ENCODE data around the gene CAMK4.

DNA sequence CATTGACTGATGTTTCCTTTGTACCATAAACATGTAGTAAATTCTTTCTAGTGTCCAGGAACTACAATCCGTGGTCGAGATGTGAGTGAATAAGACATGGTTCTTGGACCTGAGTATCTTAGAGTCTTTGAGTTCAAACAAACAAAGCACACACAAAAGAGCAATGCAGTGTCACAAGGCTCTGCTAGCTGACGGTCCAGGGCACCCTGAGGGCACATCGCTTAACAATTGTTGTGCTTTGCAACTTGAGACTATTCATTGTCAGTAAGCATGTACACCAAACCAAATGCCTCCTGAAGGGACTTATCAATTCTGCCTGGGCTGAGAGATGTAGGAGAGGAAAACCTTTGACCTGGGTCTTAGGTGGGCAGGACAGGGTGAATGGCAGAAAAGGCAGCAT lies 84.8 kb downstream of the CAMK4 start:
- TF ChIP-seq, protein P1, sequence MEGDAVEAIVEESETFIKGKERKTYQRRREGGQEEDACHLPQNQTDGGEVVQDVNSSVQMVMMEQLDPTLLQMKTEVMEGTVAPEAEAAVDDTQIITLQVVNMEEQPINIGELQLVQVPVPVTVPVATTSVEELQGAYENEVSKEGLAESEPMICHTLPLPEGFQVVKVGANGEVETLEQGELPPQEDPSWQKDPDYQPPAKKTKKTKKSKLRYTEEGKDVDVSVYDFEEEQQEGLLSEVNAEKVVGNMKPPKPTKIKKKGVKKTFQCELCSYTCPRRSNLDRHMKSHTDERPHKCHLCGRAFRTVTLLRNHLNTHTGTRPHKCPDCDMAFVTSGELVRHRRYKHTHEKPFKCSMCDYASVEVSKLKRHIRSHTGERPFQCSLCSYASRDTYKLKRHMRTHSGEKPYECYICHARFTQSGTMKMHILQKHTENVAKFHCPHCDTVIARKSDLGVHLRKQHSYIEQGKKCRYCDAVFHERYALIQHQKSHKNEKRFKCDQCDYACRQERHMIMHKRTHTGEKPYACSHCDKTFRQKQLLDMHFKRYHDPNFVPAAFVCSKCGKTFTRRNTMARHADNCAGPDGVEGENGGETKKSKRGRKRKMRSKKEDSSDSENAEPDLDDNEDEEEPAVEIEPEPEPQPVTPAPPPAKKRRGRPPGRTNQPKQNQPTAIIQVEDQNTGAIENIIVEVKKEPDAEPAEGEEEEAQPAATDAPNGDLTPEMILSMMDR (IDR thresholded peaks at IDR 0.05), result no peak
- TF ChIP-seq SMAD3 (CRISPR knock-in tag; IDR thresholded peaks at IDR 0.05; ENCODE audit: borderline replicate concordance), result no peak
- TF ChIP-seq, protein P2, sequence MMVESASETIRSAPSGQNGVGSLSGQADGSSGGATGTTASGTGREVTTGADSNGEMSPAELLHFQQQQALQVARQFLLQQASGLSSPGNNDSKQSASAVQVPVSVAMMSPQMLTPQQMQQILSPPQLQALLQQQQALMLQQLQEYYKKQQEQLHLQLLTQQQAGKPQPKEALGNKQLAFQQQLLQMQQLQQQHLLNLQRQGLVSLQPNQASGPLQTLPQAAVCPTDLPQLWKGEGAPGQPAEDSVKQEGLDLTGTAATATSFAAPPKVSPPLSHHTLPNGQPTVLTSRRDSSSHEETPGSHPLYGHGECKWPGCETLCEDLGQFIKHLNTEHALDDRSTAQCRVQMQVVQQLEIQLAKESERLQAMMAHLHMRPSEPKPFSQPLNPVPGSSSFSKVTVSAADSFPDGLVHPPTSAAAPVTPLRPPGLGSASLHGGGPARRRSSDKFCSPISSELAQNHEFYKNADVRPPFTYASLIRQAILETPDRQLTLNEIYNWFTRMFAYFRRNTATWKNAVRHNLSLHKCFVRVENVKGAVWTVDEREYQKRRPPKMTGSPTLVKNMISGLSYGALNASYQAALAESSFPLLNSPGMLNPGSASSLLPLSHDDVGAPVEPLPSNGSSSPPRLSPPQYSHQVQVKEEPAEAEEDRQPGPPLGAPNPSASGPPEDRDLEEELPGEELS (CRISPR knock-in tag; IDR thresholded peaks at IDR 0.05), result no peak
- TF ChIP-seq, protein P3, sequence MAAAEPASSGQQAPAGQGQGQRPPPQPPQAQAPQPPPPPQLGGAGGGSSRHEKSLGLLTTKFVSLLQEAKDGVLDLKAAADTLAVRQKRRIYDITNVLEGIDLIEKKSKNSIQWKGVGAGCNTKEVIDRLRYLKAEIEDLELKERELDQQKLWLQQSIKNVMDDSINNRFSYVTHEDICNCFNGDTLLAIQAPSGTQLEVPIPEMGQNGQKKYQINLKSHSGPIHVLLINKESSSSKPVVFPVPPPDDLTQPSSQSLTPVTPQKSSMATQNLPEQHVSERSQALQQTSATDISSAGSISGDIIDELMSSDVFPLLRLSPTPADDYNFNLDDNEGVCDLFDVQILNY (CRISPR knock-in tag; IDR thresholded peaks at IDR 0.05), result no peak
- no peak for TF ChIP-seq ZBTB21 (CRISPR knock-in tag; IDR thresholded peaks at IDR 0.05; ENCODE audit: borderline replicate concordance)
- no peak for TF ChIP-seq TEAD4 (CRISPR knock-in tag; IDR thresholded peaks at IDR 0.05)
- TF ChIP-seq NR3C1 (CRISPR knock-in tag; conservative IDR thresholded peaks at IDR 0.05; ENCODE audit: low read depth), result no peak
- no peak for TF ChIP-seq CREM (CRISPR knock-in tag; IDR thresholded peaks at IDR 0.05)
- TF ChIP-seq ELF4 (CRISPR knock-in tag; IDR thresholded peaks at IDR 0.05; ENCODE audit: low read depth), result no peak
- TF ChIP-seq CREB1 (CRISPR knock-in tag; IDR thresholded peaks at IDR 0.05), result no peak
